Measurements from ENCODE around the gene PTPN6. TPM values are rescaled to one million over a fixed set of nuclear protein-coding genes. Genes with fewer than 3 reads are reported as not detected.

Gene PTPN6
- total RNA-seq, 1 experiment from 2014 or later = 25.0 TPM

- peak; percentile 90 for DNase-seq
- Histone ChIP-seq H3K27me3 (ENCODE audit: control insufficient read depth, insufficient read depth, low read length) (no peaks in the 10 kb centered on the region), H3K36me3 (replicated peaks; ENCODE audit: control insufficient read depth, insufficient read depth, low read length) (peaks cover 9% of the 10 kb centered on the region), H3K4me3 (ENCODE audit: insufficient read depth, low read depth, low read length) (peak within 1 kb of the TSS; percentile 92)
Observed at GRCh38 chr12:6943722-6944380, 7.3 kb upstream of the PTPN6 start, which contains the start of the genes C12orf57 and RNU7-1. Gene C12orf57, plus strand, starts transcription at chr12:6944022. Its CDS starts 100 bp downstream, at chr12:6944122. Gene RNU7-1, plus strand, starts transcription at chr12:6943816.

DNA sequence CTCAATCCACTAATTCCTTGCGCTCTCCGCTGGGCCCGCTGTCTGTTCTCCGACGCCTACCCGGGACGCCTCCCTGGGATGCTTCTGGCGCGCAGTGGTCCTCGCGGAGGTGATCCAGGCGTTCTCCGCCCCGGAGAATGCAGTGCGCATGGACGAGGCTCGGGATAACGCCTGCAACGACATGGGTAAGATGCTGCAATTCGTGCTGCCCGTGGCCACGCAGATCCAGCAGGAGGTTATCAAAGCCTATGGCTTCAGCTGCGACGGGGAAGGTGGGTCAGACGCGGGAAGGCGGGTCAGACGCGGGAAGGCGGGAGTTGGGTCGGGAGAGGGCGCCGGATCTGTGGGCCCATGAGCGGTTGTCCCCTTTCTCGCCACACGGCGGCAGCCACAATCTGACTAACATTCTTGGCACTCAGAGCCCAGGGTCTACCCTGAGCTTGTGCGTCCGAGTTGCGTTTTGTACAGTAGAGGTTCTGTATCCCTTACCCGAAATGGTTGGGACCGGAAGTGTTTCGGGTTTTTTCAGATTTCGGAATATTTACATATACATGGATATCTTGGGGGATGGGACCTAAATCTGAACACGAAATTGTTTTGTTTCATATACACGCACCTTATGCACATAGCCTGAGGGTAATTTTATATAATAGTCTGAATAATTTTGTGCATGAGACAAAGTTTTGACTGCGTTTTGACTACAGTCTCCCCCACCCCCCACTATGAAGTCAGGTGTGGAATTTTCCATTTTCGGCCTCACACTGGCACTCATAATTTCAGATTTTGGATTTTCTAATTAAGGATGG is 6.6 kb upstream of the PTPN6 start:
- peak; percentile 93 for DNase-seq

DNA sequence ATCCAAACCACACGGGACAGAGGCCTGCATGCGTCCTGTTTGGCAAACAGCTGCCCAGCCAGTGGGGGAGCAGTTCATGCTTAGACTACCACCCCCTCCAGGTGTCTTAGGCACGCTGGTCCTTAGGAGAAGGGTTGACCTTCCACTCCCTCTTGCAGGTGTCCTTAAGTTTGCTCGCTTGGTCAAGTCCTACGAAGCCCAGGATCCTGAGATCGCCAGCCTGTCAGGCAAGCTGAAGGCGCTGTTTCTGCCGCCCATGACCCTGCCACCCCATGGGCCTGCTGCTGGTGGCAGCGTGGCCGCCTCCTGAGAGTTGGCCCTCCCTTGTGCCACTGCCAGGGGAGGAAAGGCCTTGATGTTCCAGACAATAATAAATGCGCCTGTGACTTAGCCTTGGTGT is 5.5 kb upstream of the PTPN6 start:
- peak overlapping the region; percentile 40; the same call in 1 of the 2 replicates for H3K4me3 ChIP-seq (ENCODE audit: insufficient read depth, low read depth, low read length)
- peaks cover 6% of the 10 kb centered on the region for H3K36me3 ChIP-seq (replicated peaks; ENCODE audit: control insufficient read depth, insufficient read depth, low read length)
- H3K27me3 ChIP-seq (ENCODE audit: control insufficient read depth, insufficient read depth, low read length) = no peaks in the 10 kb centered on the region
- no peak for DNase-seq

More for the DNA sequence above, 6.6 kb upstream of the PTPN6 start:
- Histone ChIP-seq H3K4me3 (ENCODE audit: insufficient read depth, low read depth, low read length) (peak overlapping the region; percentile 92), H3K36me3 (replicated peaks; ENCODE audit: control insufficient read depth, insufficient read depth, low read length) (peaks cover 8% of the 10 kb centered on the region), H3K27me3 (ENCODE audit: control insufficient read depth, insufficient read depth, low read length) (no peaks in the 10 kb centered on the region)

GRCh38 chr12:6946033-6946919 is 4.9 kb upstream of the PTPN6 start:
- no peaks in the 10 kb centered on the region for H3K27me3 ChIP-seq (ENCODE audit: control insufficient read depth, insufficient read depth, low read length)
- peak overlapping the region; percentile 57 for H3K4me3 ChIP-seq (ENCODE audit: insufficient read depth, low read depth, low read length)
- DNase-seq = peak; percentile 97
- H3K36me3 ChIP-seq (replicated peaks; ENCODE audit: control insufficient read depth, insufficient read depth, low read length) = peaks cover 1% of the 10 kb centered on the region; the same call in 1 of the 2 replicates

DNA sequence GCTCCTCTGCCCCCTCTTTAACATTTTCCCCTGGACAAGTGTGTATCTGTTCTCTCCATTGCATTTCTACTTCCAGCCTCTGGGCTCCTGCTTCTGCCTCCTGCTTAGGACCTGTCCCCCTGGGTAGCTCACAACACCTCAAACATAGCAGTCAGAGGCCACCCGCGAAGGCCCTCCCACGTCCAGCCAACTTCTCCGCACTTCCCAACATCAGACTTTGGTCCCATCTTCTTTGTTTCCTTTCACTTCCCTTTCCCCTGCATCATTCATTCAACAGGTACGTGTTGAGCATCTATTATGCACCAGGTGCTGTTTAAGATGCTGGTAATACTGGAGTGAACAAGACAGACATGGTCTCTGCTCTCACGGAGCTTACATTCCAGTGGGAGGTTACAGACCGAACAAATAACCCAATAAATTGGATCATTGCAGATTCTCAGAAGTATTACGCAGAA is 4.2 kb upstream of the PTPN6 start:
- DNase-seq = no peak
- H3K27me3 ChIP-seq (ENCODE audit: control insufficient read depth, insufficient read depth, low read length) = no peaks in the 10 kb centered on the region
- H3K4me3 ChIP-seq (ENCODE audit: insufficient read depth, low read depth, low read length) = peak overlapping the region; percentile 57
- H3K36me3 ChIP-seq (replicated peaks; ENCODE audit: control insufficient read depth, insufficient read depth, low read length) = no peaks in the 10 kb centered on the region

- no peak overlapping the region for H3K4me3 ChIP-seq (ENCODE audit: insufficient read depth, low read depth, low read length)
- no peaks in the 10 kb centered on the region for H3K27me3 ChIP-seq (ENCODE audit: control insufficient read depth, insufficient read depth, low read length)
- no peaks in the 10 kb centered on the region for H3K36me3 ChIP-seq (replicated peaks; ENCODE audit: control insufficient read depth, insufficient read depth, low read length)
- DNase-seq = no peak
Observed at GRCh38 chr12:6947615-6948014, 3.5 kb upstream of the PTPN6 start.

GRCh38 chr12:6948873-6949594 is 2.1 kb upstream of the PTPN6 start:
- Histone ChIP-seq H3K4me3 (ENCODE audit: insufficient read depth, low read depth, low read length) (no peak overlapping the region), H3K27me3 (ENCODE audit: control insufficient read depth, insufficient read depth, low read length) (no peaks in the 10 kb centered on the region), H3K36me3 (replicated peaks; ENCODE audit: control insufficient read depth, insufficient read depth, low read length) (no peaks in the 10 kb centered on the region)
- no peak for DNase-seq

DNA sequence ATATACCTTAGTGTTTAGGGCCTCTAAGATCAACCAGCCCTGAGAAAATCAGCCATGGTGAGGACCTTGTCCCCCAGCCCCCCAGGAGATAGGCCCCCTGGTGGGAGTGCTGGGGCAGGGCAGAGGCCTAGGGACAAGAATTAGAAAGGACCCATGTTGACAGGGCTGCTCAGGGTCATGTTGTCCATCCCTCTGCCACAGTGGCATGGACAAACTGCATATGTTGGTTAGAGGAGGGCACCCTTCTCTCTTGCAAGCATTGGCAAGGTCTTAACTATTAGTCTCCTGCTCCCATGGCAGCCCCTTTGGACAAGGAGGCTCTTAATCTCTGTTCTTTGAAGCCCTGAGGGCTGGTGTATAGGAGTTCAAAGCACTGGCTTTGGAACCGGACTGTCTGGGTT is 755 bp upstream of the PTPN6 start:
- no peaks in the 10 kb centered on the region for H3K27me3 ChIP-seq (ENCODE audit: control insufficient read depth, insufficient read depth, low read length)
- H3K36me3 ChIP-seq (replicated peaks; ENCODE audit: control insufficient read depth, insufficient read depth, low read length) = no peaks in the 10 kb centered on the region
- no peak overlapping the region for H3K4me3 ChIP-seq (ENCODE audit: insufficient read depth, low read depth, low read length)
- no peak for DNase-seq

GRCh38 chr12:6951551-6952120 is 480 bp downstream of the PTPN6 start:
- Histone ChIP-seq H3K36me3 (replicated peaks; ENCODE audit: control insufficient read depth, insufficient read depth, low read length) (no peaks in the 10 kb centered on the region; the same call in 1 of the 2 replicates), H3K4me3 (ENCODE audit: insufficient read depth, low read depth, low read length) (no peak overlapping the region), H3K27me3 (ENCODE audit: control insufficient read depth, insufficient read depth, low read length) (no peaks in the 10 kb centered on the region)
- no peak for DNase-seq

- Histone ChIP-seq H3K4me3 (ENCODE audit: insufficient read depth, low read depth, low read length) (no peak overlapping the region), H3K36me3 (replicated peaks; ENCODE audit: control insufficient read depth, insufficient read depth, low read length) (no peaks in the 10 kb centered on the region; the same call in 1 of the 2 replicates), H3K27me3 (ENCODE audit: control insufficient read depth, insufficient read depth, low read length) (no peaks in the 10 kb centered on the region)
- no peak for DNase-seq
Observed at GRCh38 chr12:6952121-6952862, 1.1 kb downstream of the PTPN6 start.

DNA sequence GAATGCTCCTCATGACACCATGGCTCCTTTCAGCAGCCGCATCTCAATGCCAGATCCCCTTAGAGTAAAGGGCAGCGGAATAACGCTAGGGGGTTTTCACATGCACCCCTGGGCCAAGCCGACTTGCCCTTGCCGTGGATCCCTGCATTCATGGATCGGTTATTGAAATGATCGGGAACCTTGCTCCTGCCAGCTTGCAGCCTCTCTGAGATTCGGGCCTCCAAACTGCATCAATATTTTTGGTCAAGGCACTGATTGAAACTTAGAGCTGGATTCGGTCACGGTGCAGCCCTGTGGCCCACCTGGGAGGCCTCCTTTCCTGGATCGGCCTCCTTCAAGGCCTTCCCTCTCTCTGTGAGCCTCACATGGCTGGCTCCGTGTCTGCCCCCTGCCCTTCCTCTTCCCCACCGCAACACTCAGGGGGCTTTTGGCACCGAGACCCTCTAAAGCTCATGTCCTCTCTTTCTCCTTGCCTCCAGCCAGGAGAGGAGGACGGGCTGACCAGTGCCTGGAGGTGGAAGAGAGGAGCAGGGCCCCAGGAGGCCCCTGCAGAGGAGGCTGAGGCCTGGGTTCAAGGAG is 1.8 kb downstream of the PTPN6 start:
- Histone ChIP-seq H3K27me3 (ENCODE audit: control insufficient read depth, insufficient read depth, low read length) (no peaks in the 10 kb centered on the region), H3K36me3 (replicated peaks; ENCODE audit: control insufficient read depth, insufficient read depth, low read length) (no peaks in the 10 kb centered on the region; the same call in 1 of the 2 replicates), H3K4me3 (ENCODE audit: insufficient read depth, low read depth, low read length) (no peak overlapping the region)
- DNase-seq = no peak

DNA sequence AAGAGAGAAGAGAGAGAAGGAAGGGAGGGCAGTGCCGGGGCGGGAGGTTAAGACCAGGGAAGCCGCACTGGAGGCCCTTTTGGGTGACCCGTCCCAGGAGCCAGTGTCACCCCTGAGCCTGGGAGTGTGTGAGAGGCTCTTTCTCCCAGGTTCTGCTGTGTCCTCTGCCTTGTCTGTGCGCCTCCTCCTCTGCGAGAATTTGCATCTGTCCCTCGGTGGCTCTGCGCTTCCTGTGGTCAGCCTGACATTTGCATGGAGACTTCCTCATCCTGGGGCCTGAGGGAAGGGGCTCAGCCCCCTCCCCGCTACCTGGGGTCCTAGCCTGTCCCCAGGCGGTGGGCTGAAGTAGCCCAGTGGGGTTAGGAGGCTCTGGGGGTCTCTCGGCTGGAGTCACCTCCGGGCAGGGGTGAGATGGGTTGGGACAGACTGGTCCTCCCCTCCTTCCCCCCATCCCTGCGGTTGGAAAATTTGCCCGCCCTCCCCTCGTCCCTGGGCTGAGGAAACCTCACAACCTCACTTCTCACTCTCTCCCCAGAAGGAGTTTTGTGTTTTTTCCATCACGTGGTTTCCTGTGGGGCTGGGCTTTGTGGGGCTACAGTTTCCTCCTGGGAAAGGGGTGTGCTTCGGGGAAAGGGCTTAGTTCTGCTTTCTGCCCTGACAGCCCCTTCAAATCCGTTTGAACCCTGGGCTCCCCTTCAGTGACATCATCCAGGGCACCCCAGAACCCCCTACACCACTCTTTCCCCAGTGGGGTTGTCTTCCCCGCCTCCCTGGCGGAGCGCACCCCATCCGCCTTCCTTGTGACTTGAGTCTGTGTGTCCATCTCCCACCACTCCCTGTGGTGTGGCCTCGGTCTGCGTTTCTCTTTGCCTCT is 2.5 kb downstream of the PTPN6 start:
- H3K27me3 ChIP-seq (ENCODE audit: control insufficient read depth, insufficient read depth, low read length) = no peaks in the 10 kb centered on the region
- DNase-seq = peak; percentile 66
- H3K36me3 ChIP-seq (replicated peaks; ENCODE audit: control insufficient read depth, insufficient read depth, low read length) = no peaks in the 10 kb centered on the region; the same call in 1 of the 2 replicates
- no peak overlapping the region for H3K4me3 ChIP-seq (ENCODE audit: insufficient read depth, low read depth, low read length)
